ENCODE results near the gene RASSF7. TPM values are rescaled to one million over a fixed set of nuclear protein-coding genes. Genes with fewer than 3 reads are reported as not detected.

Gene RASSF7
- total RNA-seq, 2 experiments from 2014 or later = 14.1 to 15.7 TPM

DNA sequence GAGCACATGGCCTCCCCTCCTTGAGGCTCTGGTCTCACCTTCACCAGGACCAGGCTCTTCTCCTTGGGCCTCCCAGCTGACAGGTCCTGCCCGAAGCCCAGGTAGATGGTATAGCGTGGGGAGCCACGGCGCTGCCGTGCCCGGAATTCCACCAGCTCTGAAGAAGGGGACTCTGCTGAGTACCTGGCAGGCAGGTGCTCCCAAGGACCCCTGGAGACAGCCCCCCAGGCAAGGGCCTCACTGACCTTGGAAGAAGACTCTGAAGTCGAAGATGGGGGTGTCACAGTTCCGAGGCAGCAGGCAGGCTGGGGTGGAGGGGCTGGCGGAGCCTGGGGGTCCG lies 52.2 kb downstream of the RASSF7 start:
- H3K27ac Mint-ChIP-seq = peak overlapping the region; percentile 74
- no peaks in the 10 kb centered on the region for H3K9me3 Mint-ChIP-seq
- CTCF ChIA-PET = interaction anchor here (2.0 kb wide), 1 partner anchor 58 kb away, joined by 5 read pairs; no protein-coding TSS in a partner anchor
- DNase-seq = no peak
- ATAC-seq (ENCODE audit: poor library complexity) = no peak
- H3K36me3 Mint-ChIP-seq (ENCODE audit: low read depth) = peaks cover 36% of the 10 kb centered on the region
- Histone ChIP-seq H3K4me3 (ENCODE audit: low read length) (no peak overlapping the region), H3K27ac (ENCODE audit: low read depth in 1 of 2, low read length in 2 of 2) (peak overlapping the region; percentile 75 to 82), H3K4me1 (ENCODE audit: insufficient read depth, low read length) (peaks cover 34% of the 10 kb centered on the region), H3K36me3 (ENCODE audit: insufficient read depth, low read length) (peaks cover 63% of the 10 kb centered on the region), H3K27me3 (ENCODE audit: control insufficient read depth in 1 of 2, insufficient read depth in 2 of 2, low read length in 2 of 2) (no peaks in the 10 kb centered on the region), H3K9me3 (ENCODE audit: control insufficient read depth in 1 of 2, insufficient read depth in 1 of 2, low read length in 2 of 2) (peaks cover 0 to 3% of the 10 kb centered on the region in 2 experiments)
- TF ChIP-seq, protein P1, sequence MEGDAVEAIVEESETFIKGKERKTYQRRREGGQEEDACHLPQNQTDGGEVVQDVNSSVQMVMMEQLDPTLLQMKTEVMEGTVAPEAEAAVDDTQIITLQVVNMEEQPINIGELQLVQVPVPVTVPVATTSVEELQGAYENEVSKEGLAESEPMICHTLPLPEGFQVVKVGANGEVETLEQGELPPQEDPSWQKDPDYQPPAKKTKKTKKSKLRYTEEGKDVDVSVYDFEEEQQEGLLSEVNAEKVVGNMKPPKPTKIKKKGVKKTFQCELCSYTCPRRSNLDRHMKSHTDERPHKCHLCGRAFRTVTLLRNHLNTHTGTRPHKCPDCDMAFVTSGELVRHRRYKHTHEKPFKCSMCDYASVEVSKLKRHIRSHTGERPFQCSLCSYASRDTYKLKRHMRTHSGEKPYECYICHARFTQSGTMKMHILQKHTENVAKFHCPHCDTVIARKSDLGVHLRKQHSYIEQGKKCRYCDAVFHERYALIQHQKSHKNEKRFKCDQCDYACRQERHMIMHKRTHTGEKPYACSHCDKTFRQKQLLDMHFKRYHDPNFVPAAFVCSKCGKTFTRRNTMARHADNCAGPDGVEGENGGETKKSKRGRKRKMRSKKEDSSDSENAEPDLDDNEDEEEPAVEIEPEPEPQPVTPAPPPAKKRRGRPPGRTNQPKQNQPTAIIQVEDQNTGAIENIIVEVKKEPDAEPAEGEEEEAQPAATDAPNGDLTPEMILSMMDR (IDR thresholded peaks at IDR 0.05) = no peak
- H3K27me3 Mint-ChIP-seq = no peaks in the 10 kb centered on the region
- H3K4me1 Mint-ChIP-seq (ENCODE audit: low read depth) = peaks cover 16% of the 10 kb centered on the region
- intact Hi-C loops (cut with DNase I, micrococcal nuclease) = loop anchor here in 1 of 2 experiments (2.0 to 5.0 kb wide), 2 partner anchors 54 to 79 kb away; no protein-coding TSS in a partner anchor
- POLR2A ChIA-PET = no interaction called here
- H3K4me3 Mint-ChIP-seq = no peak overlapping the region

- DNase-seq (peak; percentile 66 to 96 (median 83)), ATAC-seq (ENCODE audit: poor library complexity) (peak; percentile 62)
- intact Hi-C loops (cut with DNase I, micrococcal nuclease) = loop anchor here in 1 of 2 experiments (2.0 to 5.0 kb wide), 2 partner anchors 55 to 79 kb away; no protein-coding TSS in a partner anchor
- CTCF ChIA-PET = interaction anchor here (2.0 kb wide), 1 partner anchor 59 kb away, joined by 5 read pairs; no protein-coding TSS in a partner anchor
- peak overlapping the region; percentile 20 for H3K4me3 Mint-ChIP-seq
- Histone ChIP-seq H3K27me3 (ENCODE audit: control insufficient read depth in 1 of 2, insufficient read depth in 2 of 2, low read length in 2 of 2) (no peaks in the 10 kb centered on the region), H3K27ac (ENCODE audit: low read depth in 1 of 2, low read length in 2 of 2) (peak overlapping the region; percentile 82 to 83), H3K9me3 (ENCODE audit: control insufficient read depth in 1 of 2, insufficient read depth in 1 of 2, low read length in 2 of 2) (peaks cover 0 to 3% of the 10 kb centered on the region in 2 experiments), H3K4me3 (ENCODE audit: low read length) (peak overlapping the region; percentile 10), H3K36me3 (ENCODE audit: insufficient read depth, low read length) (peaks cover 58% of the 10 kb centered on the region), H3K4me1 (ENCODE audit: insufficient read depth, low read length) (peaks cover 34% of the 10 kb centered on the region)
- peaks cover 16% of the 10 kb centered on the region for H3K4me1 Mint-ChIP-seq (ENCODE audit: low read depth)
- peak overlapping the region; percentile 80 for H3K27ac Mint-ChIP-seq
- H3K9me3 Mint-ChIP-seq = no peaks in the 10 kb centered on the region
- peaks cover 33% of the 10 kb centered on the region for H3K36me3 Mint-ChIP-seq (ENCODE audit: low read depth)
- TF ChIP-seq, protein P1 (IDR thresholded peaks at IDR 0.05) = no peak
- POLR2A ChIA-PET = interaction anchor here (0.6 to 1.8 kb wide), 6 partner anchors 12 to 112 kb away, joined by 3 to 8 read pairs (median 4); partner anchors contain the start of gene PHRF1
- no peaks in the 10 kb centered on the region for H3K27me3 Mint-ChIP-seq
These were observed 52.7 kb downstream of the RASSF7 start for GRCh38 chr11:613369-613968.

Small RNA genes within 50 kb of the gene (microRNA-seq; reads per million reads assigned to microRNA genes)
- 71.8 reads per million, percentile 63 among the genes with 10 or more reads in this experiment for gene MIR210 (ENCODE audit: borderline microRNAs expressed, borderline replicate concordance)

Other genes starting within 250 kb of the RASSF7 start
- 100 to 1,000 TPM; 286 to 306 TPM for gene IFITM1, start 246.9 kb upstream of the RASSF7 start, total RNA-seq
- 10 to 100 TPM; 15.9 to 20.1 TPM for gene IFITM3, start 240.1 kb upstream of the RASSF7 start, total RNA-seq
- gene B4GALNT4, start 191.5 kb upstream of the RASSF7 start, total RNA-seq = 1 to 10 TPM; 4.2 to 6.0 TPM
- gene PKP3, start 166.8 kb upstream of the RASSF7 start, total RNA-seq = under 1 TPM in 1 of 2 experiments, not detected in 1; 0.60 TPM
- gene SIGIRR, start 146.0 kb upstream of the RASSF7 start, total RNA-seq = 100 to 1,000 TPM; 358 to 392 TPM
- gene ANO9, start 119.0 kb upstream of the RASSF7 start, total RNA-seq = 100 to 1,000 TPM; 109 to 114 TPM
- gene PTDSS2, start 110.7 kb upstream of the RASSF7 start, total RNA-seq = 10 to 100 TPM; 15.2 to 18.4 TPM
- 100 to 1,000 TPM; 131 to 132 TPM for gene RNH1, start 53.7 kb upstream of the RASSF7 start, total RNA-seq
- gene HRAS, start 25.4 kb upstream of the RASSF7 start, total RNA-seq = 10 to 100 TPM; 23.7 to 23.9 TPM
- gene LRRC56, start 23.4 kb upstream of the RASSF7 start, total RNA-seq = 1 to 10 TPM; 2.4 TPM
- 10 to 100 TPM in 1 of 2 experiments, 1 to 10 TPM in 1; 8.2 to 10.3 TPM for gene LMNTD2, start 232 bp upstream of the RASSF7 start, total RNA-seq
- gene PHRF1, start 15.5 kb downstream of the RASSF7 start, total RNA-seq = 10 to 100 TPM; 37.1 to 37.6 TPM
- gene IRF7, start 55.0 kb downstream of the RASSF7 start, total RNA-seq = 10 to 100 TPM; 36.5 to 37.7 TPM
- not detected for gene CDHR5, start 64.0 kb downstream of the RASSF7 start, total RNA-seq
- gene SCT, start 66.2 kb downstream of the RASSF7 start, total RNA-seq = not detected
- under 1 TPM; 0.70 to 0.82 TPM for gene DRD4, start 76.3 kb downstream of the RASSF7 start, total RNA-seq
- gene DEAF1, start 134.3 kb downstream of the RASSF7 start, total RNA-seq = 10 to 100 TPM; 68.4 to 79.6 TPM
- gene TMEM80, start 134.8 kb downstream of the RASSF7 start, total RNA-seq = 10 to 100 TPM; 21.0 to 22.0 TPM
- 1 to 10 TPM; 3.5 to 4.0 TPM for gene EPS8L2, start 145.3 kb downstream of the RASSF7 start, total RNA-seq
- gene TALDO1, start 186.5 kb downstream of the RASSF7 start, total RNA-seq = 10 to 100 TPM; 26.2 to 27.7 TPM
- 10 to 100 TPM; 14.7 to 16.1 TPM for gene GATD1, start 216.5 kb downstream of the RASSF7 start, total RNA-seq
- not detected for gene CEND1, start 229.1 kb downstream of the RASSF7 start, total RNA-seq
- 10 to 100 TPM in 1 of 2 experiments, 1 to 10 TPM in 1; 9.1 to 11.1 TPM for gene SLC25A22, start 237.3 kb downstream of the RASSF7 start, total RNA-seq
- gene PIDD1, start 244.3 kb downstream of the RASSF7 start, total RNA-seq = 10 to 100 TPM; 32.6 to 33.0 TPM
- gene RPLP2, start 249.0 kb downstream of the RASSF7 start, total RNA-seq = 1,000 to 10,000 TPM; 5,234 to 5,390 TPM

All from CD4-positive, alpha-beta T cell (primary cell).